Rectal smooth muscle tissue (tissue), 1 donor: ENCODE results near the gene ITGAL.
A peak's percentile ranks its signal among the peaks of the same experiment; 100 is the strongest.

ENCODE experiments used
- H3K27ac ChIP-seq: one replicate; pipeline ENCODE4 v1.7.0; 2013; ENCODE audit warnings: low read depth, low read length, inconsistent platforms
- H3K27me3 ChIP-seq: one replicate; pipeline ENCODE4 v1.7.0; 2013; ENCODE audit warnings: low read length; ENCODE audit not compliant: control insufficient read depth, insufficient read depth
- H3K36me3 ChIP-seq: one replicate; pipeline ENCODE4 v1.7.0; 2013; ENCODE audit warnings: low read length; ENCODE audit not compliant: control insufficient read depth, insufficient read depth
- H3K4me1 ChIP-seq: one replicate; pipeline ENCODE4 v1.7.0; 2013; ENCODE audit warnings: low read length; ENCODE audit not compliant: control insufficient read depth, insufficient read depth
- H3K4me3 ChIP-seq: one replicate; pipeline ENCODE4 v1.7.0; 2013; ENCODE audit warnings: low read length
- H3K9ac ChIP-seq: one replicate; pipeline ENCODE4 v1.7.0; 2013; ENCODE audit warnings: low read length

The ITGAL gene

DNA sequence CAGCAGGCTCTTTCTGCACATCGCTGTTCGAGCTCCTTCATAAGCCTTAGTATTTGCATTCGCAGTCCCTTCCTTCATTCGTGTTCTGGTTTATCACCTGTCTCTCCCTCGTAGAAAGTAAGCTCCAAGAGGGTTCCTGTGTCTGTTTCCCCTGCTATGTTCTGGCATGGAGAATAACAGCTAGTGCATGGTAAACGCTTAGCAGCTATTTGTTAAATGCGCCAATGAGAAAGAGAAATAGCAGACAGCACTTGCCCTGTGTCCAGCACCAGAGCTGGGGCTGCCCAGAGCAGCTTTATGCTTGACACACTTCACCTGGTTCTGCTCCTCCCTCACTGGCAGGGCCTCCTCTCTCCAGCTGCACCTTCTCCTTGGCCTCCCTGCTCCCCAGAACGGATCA, 93.4 kb downstream of the ITGAL start:
- Histone ChIP-seq H3K4me3 (no peak overlapping the region), H3K36me3 (no peaks in the 10 kb centered on the region), H3K27ac (no peak overlapping the region), H3K27me3 (no peaks in the 10 kb centered on the region), H3K4me1 (no peaks in the 10 kb centered on the region), H3K9ac (no peak overlapping the region)

DNA sequence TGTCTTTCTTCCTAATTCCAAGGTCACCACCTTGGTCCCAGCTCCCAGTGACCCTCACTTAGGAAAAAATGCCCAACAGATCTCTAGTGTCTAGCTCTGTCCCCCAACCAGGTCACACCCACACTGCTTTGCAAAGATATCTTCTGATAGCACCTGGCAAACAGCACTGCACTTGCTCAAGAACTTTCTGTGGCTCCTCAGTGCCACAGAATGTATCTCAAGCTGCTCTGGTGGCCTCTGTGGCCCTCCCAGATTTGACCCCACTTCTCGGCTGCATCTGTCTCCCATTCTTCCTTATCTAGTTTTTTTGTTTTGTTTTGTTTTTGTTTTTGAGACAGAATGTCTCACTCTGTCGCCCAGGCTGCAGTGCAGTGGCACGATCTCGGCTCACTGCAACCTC, 94.0 kb downstream of the ITGAL start:
- Histone ChIP-seq H3K9ac (no peak overlapping the region), H3K27ac (no peak overlapping the region), H3K27me3 (no peaks in the 10 kb centered on the region), H3K4me1 (no peaks in the 10 kb centered on the region), H3K36me3 (no peaks in the 10 kb centered on the region), H3K4me3 (no peak overlapping the region)

DNA sequence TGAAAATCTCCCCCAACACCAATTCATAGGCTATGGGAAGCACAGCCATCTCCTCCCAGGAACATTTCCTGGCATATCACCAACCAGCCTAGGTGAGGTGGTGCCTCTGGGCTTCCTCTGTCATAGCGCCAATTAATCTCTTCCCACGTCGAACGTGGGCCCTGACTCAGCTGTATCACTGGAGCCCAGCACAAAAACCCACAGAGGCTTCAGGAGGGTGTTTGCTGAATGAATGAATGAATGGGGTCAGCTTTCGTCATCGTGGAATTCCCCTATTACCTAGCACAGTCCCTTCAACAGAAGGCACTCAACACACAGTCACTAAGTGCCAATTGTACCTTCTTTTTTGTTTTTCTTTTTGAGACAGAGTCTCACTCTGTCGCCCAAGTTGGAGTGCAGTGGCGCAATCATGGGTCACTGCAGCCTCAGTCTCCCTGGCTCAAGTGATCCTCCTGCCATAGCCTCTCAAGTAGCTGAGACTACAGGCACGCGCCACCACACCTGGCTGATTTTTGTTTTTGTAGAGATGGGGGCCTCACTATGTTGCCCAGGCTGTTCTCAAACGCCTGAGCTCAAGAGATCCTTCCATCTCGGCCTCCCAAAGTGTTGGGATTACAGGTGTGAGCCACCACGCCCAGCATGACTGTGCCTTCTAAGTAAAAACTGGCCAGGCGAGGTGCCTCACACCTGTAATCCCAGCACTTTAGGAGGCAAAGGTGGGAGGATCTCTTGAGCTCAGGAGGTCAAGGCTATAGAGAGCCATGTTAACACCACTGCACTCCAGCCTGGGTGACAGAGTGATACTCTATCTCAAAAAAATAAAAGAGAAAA, 94.8 kb downstream of the ITGAL start:
- no peak overlapping the region for H3K27ac ChIP-seq
- H3K36me3 ChIP-seq = no peaks in the 10 kb centered on the region
- H3K9ac ChIP-seq = no peak overlapping the region
- H3K4me3 ChIP-seq = no peak overlapping the region
- peaks cover 4% of the 10 kb centered on the region for H3K4me1 ChIP-seq
- H3K27me3 ChIP-seq = no peaks in the 10 kb centered on the region

DNA sequence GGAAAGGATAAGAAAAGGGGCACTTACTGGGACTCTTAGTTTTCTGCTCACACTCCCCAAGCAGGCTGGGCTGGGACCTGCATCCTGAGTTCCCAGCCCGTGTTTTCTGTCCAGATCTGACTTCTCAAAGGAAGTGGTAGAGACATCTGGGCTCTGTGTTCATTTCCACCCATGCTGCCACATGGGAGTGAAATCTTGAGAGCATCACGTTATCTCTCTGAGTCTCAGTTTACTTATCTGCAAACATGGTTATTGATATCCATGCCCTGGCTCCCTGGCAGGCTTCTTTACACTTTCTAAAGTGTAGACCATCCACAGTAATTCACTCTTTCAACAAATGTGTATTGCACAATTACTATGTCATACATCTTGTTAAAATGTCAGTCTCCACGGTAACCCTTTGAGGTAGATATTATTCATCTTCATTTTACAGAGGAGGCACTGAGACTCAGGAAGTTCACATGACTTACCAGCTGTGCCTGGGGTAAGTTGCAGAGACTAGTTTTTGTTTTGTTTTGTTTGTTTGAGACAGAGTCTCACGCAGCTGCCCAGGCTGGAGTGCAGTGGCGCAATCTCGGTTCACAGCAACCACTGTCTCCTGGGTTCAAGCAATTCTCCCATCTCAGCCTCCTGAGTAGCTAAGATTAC, 95.6 kb downstream of the ITGAL start:
- no peak overlapping the region for H3K4me3 ChIP-seq
- no peaks in the 10 kb centered on the region for H3K27me3 ChIP-seq
- no peaks in the 10 kb centered on the region for H3K36me3 ChIP-seq
- H3K9ac ChIP-seq = no peak overlapping the region
- H3K27ac ChIP-seq = no peak overlapping the region
- H3K4me1 ChIP-seq = peaks cover 5% of the 10 kb centered on the region

DNA sequence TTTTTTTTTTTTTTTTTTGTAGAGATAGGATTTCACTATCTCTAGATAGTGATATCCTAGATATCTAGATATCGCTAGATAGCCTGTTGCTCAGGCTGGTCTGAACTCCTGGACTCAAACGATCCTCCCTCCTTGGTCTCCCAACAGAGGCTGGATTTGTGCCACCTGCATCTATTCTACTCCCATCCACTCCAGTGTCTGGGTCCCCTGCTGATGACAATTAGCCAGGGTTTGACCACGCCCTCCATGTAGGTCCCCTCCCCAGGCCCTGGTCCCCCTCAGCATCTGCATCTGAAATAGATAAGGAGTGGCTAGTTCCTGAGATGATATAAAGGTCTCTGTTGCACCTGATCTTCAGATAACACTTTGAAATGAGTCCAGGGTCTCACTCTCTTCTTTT, 96.7 kb downstream of the ITGAL start:
- H3K27ac ChIP-seq = peak overlapping the region; percentile 17
- peaks cover 5% of the 10 kb centered on the region for H3K4me1 ChIP-seq
- no peaks in the 10 kb centered on the region for H3K36me3 ChIP-seq
- no peaks in the 10 kb centered on the region for H3K27me3 ChIP-seq
- no peak overlapping the region for H3K9ac ChIP-seq
- H3K4me3 ChIP-seq = no peak overlapping the region

DNA sequence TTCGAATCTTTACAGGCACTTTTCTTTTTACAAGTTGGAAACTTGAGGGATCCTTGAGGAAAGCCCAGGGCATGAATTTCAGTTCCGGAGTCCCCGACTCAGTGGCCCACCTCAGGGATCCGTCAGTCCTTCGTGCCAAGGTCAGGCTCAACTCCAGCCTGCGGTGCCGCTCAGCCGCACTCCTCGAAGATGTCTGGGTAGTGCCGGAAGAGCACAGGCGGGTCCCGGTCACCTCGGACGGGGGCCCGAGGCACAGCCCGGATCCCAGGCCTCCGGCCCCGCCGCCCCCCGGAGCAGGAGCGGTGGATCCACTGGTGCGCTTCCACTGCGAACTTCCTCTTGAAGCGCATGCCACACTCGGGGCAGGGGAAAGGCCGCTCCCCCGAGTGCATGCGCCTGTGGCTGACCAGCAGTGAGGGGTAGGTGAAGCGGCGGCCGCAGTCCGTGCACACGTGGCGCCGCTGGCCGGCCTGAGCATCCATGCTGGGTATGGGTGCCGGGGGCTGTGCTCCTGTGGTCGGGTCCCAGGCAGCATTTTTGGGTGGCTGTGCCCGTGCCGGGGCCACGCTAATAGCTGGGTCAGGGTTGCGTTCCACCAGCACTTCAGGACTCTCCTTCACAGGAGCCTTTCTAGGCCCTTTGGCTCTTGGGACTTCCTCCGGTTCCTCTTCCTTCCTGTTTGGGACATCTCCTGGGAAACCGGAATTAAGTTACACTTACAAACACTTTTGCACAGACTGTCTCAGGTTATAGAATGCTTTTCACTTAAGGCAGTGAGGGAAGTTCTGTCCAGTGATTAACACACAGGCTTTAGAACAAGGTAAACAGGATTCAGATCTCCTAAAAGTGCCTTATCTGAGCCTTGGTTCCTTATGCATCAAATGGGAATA, 97.4 kb downstream of the ITGAL start:
- no peak overlapping the region for H3K9ac ChIP-seq
- H3K36me3 ChIP-seq = no peaks in the 10 kb centered on the region
- peaks cover 5% of the 10 kb centered on the region for H3K4me1 ChIP-seq
- no peak overlapping the region for H3K27ac ChIP-seq
- H3K4me3 ChIP-seq = no peak overlapping the region
- no peaks in the 10 kb centered on the region for H3K27me3 ChIP-seq

DNA sequence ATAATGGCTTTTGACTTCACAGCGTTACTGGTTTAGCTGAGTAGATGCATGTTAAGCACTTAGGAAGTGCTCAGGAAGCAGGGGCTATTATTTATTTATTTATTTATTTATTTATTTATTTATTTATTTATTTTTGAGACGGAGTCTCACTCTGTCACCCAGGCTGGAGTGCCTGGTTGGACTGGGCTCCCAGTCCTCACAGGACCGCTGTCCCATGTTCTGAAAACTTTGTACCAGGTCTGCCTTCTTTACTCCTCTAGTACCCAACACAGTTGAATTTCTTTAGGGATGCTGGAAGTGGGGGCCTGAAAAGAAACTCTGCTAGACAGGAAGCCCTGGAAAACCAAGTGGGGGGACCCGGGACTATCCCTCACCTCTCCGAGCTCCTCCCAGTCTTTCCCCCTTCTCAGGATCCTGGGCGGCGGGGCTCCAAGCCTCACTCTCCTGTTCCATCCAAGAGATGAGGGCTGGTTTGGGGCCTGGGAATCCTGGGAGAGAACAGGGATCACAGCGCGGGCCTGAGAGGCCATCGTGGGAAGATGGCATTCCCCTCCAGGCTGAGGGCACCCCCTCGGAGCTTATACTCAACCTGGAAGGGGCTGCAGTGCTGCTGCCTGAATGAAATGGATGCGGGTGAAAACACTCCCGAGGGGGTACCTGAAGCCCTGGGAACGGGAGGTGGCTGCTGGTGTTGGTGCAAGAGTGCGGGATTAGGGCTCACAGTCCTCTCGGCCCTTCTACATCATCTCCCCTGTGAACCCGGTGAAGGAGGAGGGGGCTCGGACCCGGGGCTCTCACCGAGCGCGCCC, 98.3 kb downstream of the ITGAL start:
- Histone ChIP-seq H3K27ac (peak overlapping the region; percentile 90), H3K9ac (peak overlapping the region; percentile 84), H3K27me3 (no peaks in the 10 kb centered on the region), H3K36me3 (no peaks in the 10 kb centered on the region), H3K4me3 (peak overlapping the region; percentile 88), H3K4me1 (peaks cover 5% of the 10 kb centered on the region)

DNA sequence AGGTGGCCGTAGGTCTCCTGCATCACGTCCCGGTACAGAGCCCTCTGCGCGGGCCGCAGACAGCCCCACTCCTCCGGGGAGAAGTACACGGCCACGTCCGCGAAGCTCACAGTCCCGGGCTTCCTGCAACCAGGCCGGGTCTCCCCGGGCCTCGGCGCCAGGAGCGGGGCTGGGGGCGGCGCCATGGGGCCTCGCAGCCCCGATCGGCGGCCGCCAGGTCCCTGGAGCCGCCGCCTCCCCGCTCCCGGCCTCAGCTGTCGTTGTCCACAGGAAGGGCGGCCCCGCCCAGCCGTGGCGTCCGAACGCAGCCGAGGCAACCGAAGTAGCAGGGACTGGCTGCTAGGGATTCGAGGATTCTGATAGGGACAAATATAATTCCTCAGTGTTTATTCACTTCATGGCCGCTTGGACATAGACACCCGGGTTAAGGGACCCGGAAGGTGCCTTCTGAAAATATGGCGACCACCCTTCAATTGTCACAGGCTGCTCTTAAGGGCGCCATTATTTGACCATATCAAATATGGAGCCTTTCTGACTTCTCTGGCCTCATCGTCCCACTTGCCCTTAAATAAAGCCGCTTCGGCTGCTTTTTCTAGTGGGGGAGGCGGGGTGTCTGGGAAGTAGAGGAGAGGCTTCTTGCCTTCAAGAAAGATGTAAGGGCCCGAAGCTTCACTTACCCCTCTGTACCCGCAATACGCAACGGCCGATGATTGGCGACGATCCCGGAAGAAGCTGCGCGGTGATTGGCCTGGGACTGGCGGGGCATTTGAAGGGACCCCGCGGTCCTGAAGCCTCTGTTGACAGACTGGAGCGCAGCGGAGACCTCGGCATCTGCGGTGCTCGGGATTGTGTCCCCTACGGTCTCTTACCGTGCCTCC, 99.1 kb downstream of the ITGAL start, which contains the start of gene ZNF688:
Gene ZNF688, minus strand, starts transcription at position 270 of the 878 bp plus-strand sequence. Its CDS starts 85 bp downstream, at position 185.
- Histone ChIP-seq H3K27ac (peak within 1 kb of the TSS; percentile 90), H3K27me3 (no peaks in the 10 kb centered on the region), H3K4me3 (peak within 1 kb of the TSS; percentile 88), H3K4me1 (peaks cover 5% of the 10 kb centered on the region), H3K36me3 (no peaks in the 10 kb centered on the region), H3K9ac (peak within 1 kb of the TSS; percentile 84)
